IPS-18c (cell line): ENCODE measurements around the gene RAB3C.
"Not testable (repeated sequence)": the region's sequence is repeated elsewhere in the genome, so short reads cannot be mapped to it uniquely, and the experiment has no call there.

Source experiments
- H3K4me3 ChIP-seq: 2 replicates; pipeline ENCODE4 v1.7.0; 2013; ENCODE audit warnings: low read depth, mild to moderate bottlenecking, low read length, moderate library complexity; ENCODE audit not compliant: insufficient read depth
- H3K9me3 ChIP-seq: one replicate; pipeline ENCODE4 v1.6.1; 2013; ENCODE audit warnings: mild to moderate bottlenecking, low read length, moderate library complexity; ENCODE audit not compliant: control insufficient read depth, insufficient read depth

The RAB3C gene

GRCh38 chr5:58582019-58582802 lies 664 bp upstream of the RAB3C start:
- Histone ChIP-seq H3K9me3 (no peaks in the 10 kb centered on the region), H3K4me3 (peak overlapping the region; percentile 82)

- Histone ChIP-seq H3K4me3 (no peak overlapping the region), H3K9me3 (no peaks in the 10 kb centered on the region)
These were observed 13.1 kb downstream of the RAB3C start for GRCh38 chr5:58595952-58596351.

GRCh38 chr5:58598440-58598839 lies 15.6 kb downstream of the RAB3C start:
- Histone ChIP-seq H3K9me3 (no peaks in the 10 kb centered on the region), H3K4me3 (no peak overlapping the region)

- Histone ChIP-seq H3K4me3 (no peak overlapping the region), H3K9me3 (no peaks in the 10 kb centered on the region)
These were observed 16.3 kb downstream of the RAB3C start for GRCh38 chr5:58599217-58599616.

GRCh38 chr5:58600613-58601012 lies 17.7 kb downstream of the RAB3C start:
- not testable (repeated sequence) for H3K4me3 ChIP-seq, H3K9me3 ChIP-seq

GRCh38 chr5:58602889-58603288 lies 20.0 kb downstream of the RAB3C start:
- H3K9me3 ChIP-seq, H3K4me3 ChIP-seq: not testable (repeated sequence)

- H3K4me3 ChIP-seq = no peak overlapping the region
- peaks cover 7% of the 10 kb centered on the region for H3K9me3 ChIP-seq
These were observed 23.2 kb downstream of the RAB3C start for GRCh38 chr5:58606064-58606463.

GRCh38 chr5:58615972-58616371 lies 33.1 kb downstream of the RAB3C start:
- H3K9me3 ChIP-seq = no peaks in the 10 kb centered on the region

GRCh38 chr5:58617241-58617640 lies 34.4 kb downstream of the RAB3C start:
- H3K4me3 ChIP-seq = no peak overlapping the region
- no peaks in the 10 kb centered on the region for H3K9me3 ChIP-seq

More at GRCh38 chr5:58615972-58616371, 33.1 kb downstream of the RAB3C start:
- no peak overlapping the region for H3K4me3 ChIP-seq

GRCh38 chr5:58620336-58620735 lies 37.5 kb downstream of the RAB3C start:
- Histone ChIP-seq H3K4me3 (no peak overlapping the region), H3K9me3 (no peaks in the 10 kb centered on the region)

- no peaks in the 10 kb centered on the region for H3K9me3 ChIP-seq
- no peak overlapping the region for H3K4me3 ChIP-seq
These were observed 40.3 kb downstream of the RAB3C start for GRCh38 chr5:58622936-58623871.

- H3K4me3 ChIP-seq = no peak overlapping the region
- H3K9me3 ChIP-seq = no peaks in the 10 kb centered on the region
These were observed 45.8 kb downstream of the RAB3C start for GRCh38 chr5:58628626-58629025.

- H3K9me3 ChIP-seq = no peaks in the 10 kb centered on the region
- no peak overlapping the region for H3K4me3 ChIP-seq
These were observed 46.6 kb downstream of the RAB3C start for GRCh38 chr5:58629271-58630159.

GRCh38 chr5:58631895-58632294 lies 49.0 kb downstream of the RAB3C start:
- H3K9me3 ChIP-seq = no peaks in the 10 kb centered on the region
- no peak overlapping the region for H3K4me3 ChIP-seq

- Histone ChIP-seq H3K4me3 (no peak overlapping the region), H3K9me3 (no peaks in the 10 kb centered on the region)
These were observed 52.5 kb downstream of the RAB3C start for GRCh38 chr5:58635416-58635815.

GRCh38 chr5:58640011-58640410 lies 57.1 kb downstream of the RAB3C start:
- Histone ChIP-seq H3K9me3 (no peaks in the 10 kb centered on the region), H3K4me3 (no peak overlapping the region)

- Histone ChIP-seq H3K9me3 (no peaks in the 10 kb centered on the region), H3K4me3 (no peak overlapping the region)
These were observed 58.7 kb downstream of the RAB3C start for GRCh38 chr5:58641533-58641932.
